Measurements from ENCODE around the gene TTYH3. TPM values are rescaled to one million over a fixed set of nuclear protein-coding genes. Genes with fewer than 3 reads are reported as not detected.

Gene TTYH3
- polyA plus RNA-seq, 1 donor (not counting 4 experiments of a cell fraction or from before 2014, with no cell fraction given) = 8.5 TPM

DNA sequence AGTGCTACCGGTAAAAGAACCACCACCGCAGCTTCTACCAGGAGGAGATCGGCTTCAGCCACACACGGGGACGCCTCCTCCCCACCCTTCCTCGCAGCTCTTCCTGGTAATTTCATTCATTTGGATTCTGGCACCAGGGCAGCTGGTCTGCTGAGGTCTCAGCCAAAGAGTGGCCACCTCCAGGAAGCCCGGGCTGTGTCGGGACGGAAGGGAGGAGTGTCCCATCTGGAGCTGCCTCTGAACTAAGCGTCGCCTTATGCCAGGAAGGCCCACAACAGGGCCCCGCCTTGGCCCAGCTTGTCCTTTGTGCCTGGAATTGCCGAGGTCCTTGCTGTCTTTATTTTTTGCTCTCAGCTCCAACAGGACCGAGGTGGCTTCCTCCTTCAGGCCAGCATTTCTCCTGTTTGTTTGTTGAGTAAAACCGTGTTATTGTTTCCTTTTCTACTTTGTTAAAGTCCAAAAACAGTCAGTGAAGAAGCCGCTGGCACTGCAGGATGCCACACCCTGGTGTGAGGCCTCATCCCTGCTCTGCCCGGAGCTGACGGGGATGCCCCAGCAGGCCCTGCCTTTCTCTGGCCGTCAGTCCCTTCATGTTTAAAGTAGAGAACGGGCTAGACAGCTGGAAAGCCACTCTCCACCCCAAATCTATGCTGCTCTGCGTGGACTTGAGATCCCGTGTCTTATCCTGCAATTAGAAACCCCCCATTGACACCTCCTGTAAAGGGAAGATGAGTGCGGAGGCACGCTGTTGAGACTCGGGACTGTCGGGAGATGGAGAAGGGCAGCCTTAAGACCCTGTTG is 24.5 kb upstream of the TTYH3 start:
- H3K27ac ChIP-seq (ENCODE audit: control insufficient read depth, insufficient read depth, low read length) = no peak overlapping the region
- DNase-seq (ENCODE audit: low read depth, low spot score) (no peak), FAIRE-seq (no peak)

DNA sequence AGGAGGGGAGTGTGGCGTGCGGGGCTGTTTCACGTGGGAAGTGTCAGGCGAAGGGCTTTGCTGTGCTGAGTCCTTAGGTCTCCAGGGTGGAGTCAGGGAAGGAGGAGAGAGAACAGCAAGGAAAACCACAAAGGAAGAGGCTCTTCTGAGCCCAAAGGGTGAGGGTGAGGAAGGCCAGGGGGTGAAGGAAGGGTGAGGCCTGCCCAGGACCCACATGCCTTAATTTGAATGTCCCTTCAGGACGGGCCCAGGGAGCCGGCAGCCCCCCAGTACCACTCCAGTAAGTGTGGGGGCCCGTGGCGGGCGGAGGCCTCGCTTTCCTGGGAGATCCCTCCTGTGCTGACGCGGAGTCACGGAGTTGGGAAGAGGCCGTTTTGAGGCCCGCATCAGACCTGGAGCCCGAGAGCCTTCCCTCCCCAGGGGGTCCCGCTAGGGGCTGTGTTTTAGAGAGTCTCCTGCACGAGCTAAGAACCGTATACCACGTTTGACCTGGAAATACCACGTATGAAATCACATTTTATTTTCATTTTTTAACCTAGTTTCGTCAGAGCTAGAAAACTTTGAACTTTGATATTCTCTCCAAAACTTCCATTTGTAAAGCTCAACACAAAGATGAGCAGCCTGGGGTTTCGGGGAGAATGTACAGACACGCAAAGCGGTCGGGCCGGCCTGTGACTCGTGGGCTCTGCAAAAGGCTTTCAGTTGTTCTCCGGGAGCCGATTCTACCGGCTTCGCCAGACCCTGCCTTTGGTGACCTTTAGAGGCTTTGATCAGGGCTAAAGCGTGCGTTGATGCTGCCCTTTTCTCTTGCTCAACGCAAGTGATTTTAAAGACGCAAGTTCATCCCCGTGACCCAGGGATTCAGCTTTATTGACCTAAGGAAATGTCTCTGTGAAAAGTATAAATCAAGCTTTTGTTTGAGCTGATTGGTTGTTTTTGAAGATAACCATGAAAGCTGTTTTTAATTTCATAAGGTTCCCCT is 23.6 kb upstream of the TTYH3 start:
- no peak for FAIRE-seq
- Histone ChIP-seq H2AFZ (ENCODE audit: control insufficient read depth, low read length) (no peak overlapping the region), H3K79me2 (ENCODE audit: control insufficient read depth, insufficient read depth, low read length) (no peaks in the 10 kb centered on the region), H3K4me3 (ENCODE audit: control insufficient read depth in 2 of 3, extremely low read depth in 1 of 3, insufficient read depth in 2 of 3, low read depth in 1 of 3, low read length in 3 of 3) (no peak overlapping the region), H3K9me3 (ENCODE audit: control insufficient read depth, low read depth, low read length) (no peaks in the 10 kb centered on the region), H3K4me2 (ENCODE audit: control insufficient read depth, extremely low read depth, insufficient read depth, low read depth, low read length) (no peak overlapping the region), H3K9ac (ENCODE audit: control insufficient read depth, extremely low read depth, insufficient read depth, low read length) (no peak overlapping the region), H3K27me3 (ENCODE audit: control insufficient read depth, extremely low read depth, insufficient read depth, low read length) (no peaks in the 10 kb centered on the region), H3K4me1 (ENCODE audit: control insufficient read depth, extremely low read depth, insufficient read depth, low read length) (no peaks in the 10 kb centered on the region), H4K20me1 (ENCODE audit: control insufficient read depth, extremely low read depth, insufficient read depth, low read length) (no peaks in the 10 kb centered on the region), H3K36me3 (ENCODE audit: control insufficient read depth in 2 of 2, extremely low read depth in 1 of 2, insufficient read depth in 2 of 2, low read length in 2 of 2) (peaks cover 0 to 6% of the 10 kb centered on the region in 2 experiments), H3K27ac (ENCODE audit: control insufficient read depth, insufficient read depth, low read length) (no peak overlapping the region), H3K9me1 (ENCODE audit: control insufficient read depth, extremely low read depth, insufficient read depth, low read length) (no peaks in the 10 kb centered on the region)
- TF ChIP-seq, protein P1, sequence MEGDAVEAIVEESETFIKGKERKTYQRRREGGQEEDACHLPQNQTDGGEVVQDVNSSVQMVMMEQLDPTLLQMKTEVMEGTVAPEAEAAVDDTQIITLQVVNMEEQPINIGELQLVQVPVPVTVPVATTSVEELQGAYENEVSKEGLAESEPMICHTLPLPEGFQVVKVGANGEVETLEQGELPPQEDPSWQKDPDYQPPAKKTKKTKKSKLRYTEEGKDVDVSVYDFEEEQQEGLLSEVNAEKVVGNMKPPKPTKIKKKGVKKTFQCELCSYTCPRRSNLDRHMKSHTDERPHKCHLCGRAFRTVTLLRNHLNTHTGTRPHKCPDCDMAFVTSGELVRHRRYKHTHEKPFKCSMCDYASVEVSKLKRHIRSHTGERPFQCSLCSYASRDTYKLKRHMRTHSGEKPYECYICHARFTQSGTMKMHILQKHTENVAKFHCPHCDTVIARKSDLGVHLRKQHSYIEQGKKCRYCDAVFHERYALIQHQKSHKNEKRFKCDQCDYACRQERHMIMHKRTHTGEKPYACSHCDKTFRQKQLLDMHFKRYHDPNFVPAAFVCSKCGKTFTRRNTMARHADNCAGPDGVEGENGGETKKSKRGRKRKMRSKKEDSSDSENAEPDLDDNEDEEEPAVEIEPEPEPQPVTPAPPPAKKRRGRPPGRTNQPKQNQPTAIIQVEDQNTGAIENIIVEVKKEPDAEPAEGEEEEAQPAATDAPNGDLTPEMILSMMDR (optimal IDR thresholded peaks at IDR 0.05 in 1 of 3, IDR thresholded peaks at IDR 0.05 in 1 of 3, conservative IDR thresholded peaks at IDR 0.05 in 1 of 3; ENCODE audit: extremely low read depth in 1 of 3, insufficient read depth in 2 of 3, low read length in 3 of 3) = no peak
- no peak for TF ChIP-seq EZH2 (IDR thresholded peaks at IDR 0.05; ENCODE audit: low read length)
- dilution Hi-C loops (cut with MboI; ENCODE audit: extremely low pct_ligation_motif_present, low sequenced_read_pairs) = no loop called here
- no peak for DNase-seq (ENCODE audit: low read depth, low spot score)

More for the DNA sequence above, 24.5 kb upstream of the TTYH3 start:
- H3K9ac ChIP-seq (ENCODE audit: control insufficient read depth, extremely low read depth, insufficient read depth, low read length) = no peak overlapping the region
- H3K4me1 ChIP-seq (ENCODE audit: control insufficient read depth, extremely low read depth, insufficient read depth, low read length) = no peaks in the 10 kb centered on the region
- H3K27me3 ChIP-seq (ENCODE audit: control insufficient read depth, extremely low read depth, insufficient read depth, low read length) = no peaks in the 10 kb centered on the region
- H4K20me1 ChIP-seq (ENCODE audit: control insufficient read depth, extremely low read depth, insufficient read depth, low read length) = no peaks in the 10 kb centered on the region
- H3K4me3 ChIP-seq (ENCODE audit: control insufficient read depth in 2 of 3, extremely low read depth in 1 of 3, insufficient read depth in 2 of 3, low read depth in 1 of 3, low read length in 3 of 3) = no peak overlapping the region
- dilution Hi-C loops (cut with MboI; ENCODE audit: extremely low pct_ligation_motif_present, low sequenced_read_pairs) = no loop called here
- H3K9me3 ChIP-seq (ENCODE audit: control insufficient read depth, low read depth, low read length) = no peaks in the 10 kb centered on the region
- no peaks in the 10 kb centered on the region for H3K79me2 ChIP-seq (ENCODE audit: control insufficient read depth, insufficient read depth, low read length)
- H3K9me1 ChIP-seq (ENCODE audit: control insufficient read depth, extremely low read depth, insufficient read depth, low read length) = no peaks in the 10 kb centered on the region
- H3K4me2 ChIP-seq (ENCODE audit: control insufficient read depth, extremely low read depth, insufficient read depth, low read depth, low read length) = no peak overlapping the region
- TF ChIP-seq, protein P1 (optimal IDR thresholded peaks at IDR 0.05 in 1 of 3, IDR thresholded peaks at IDR 0.05 in 1 of 3, conservative IDR thresholded peaks at IDR 0.05 in 1 of 3; ENCODE audit: extremely low read depth in 1 of 3, insufficient read depth in 2 of 3, low read length in 3 of 3) = no peak
- no peak for TF ChIP-seq EZH2 (IDR thresholded peaks at IDR 0.05; ENCODE audit: low read length)
- no peak overlapping the region for H2AFZ ChIP-seq (ENCODE audit: control insufficient read depth, low read length)
- peaks cover 0 to 6% of the 10 kb centered on the region in 2 experiments for H3K36me3 ChIP-seq (ENCODE audit: control insufficient read depth in 2 of 2, extremely low read depth in 1 of 2, insufficient read depth in 2 of 2, low read length in 2 of 2)
